Stomach (tissue), 4 donors: ENCODE data around the gene MARCHF9.

Experiments
- CTCF ChIP-seq, 7 experiments: fragments of 450-650 bp in 4 of 7; fragments of 200-600 bp in 3 of 7; sonication (generic) in 3 of 7; IDR thresholded peaks; one replicate each; pipeline ENCODE4 v1.5.1; 2016 to 2019; ENCODE audit warnings: antibody characterized with exemption in 7 of 7, control low read depth in 2 of 7, mild to moderate bottlenecking in 1 of 7
- EP300 ChIP-seq: sonication (generic); formaldehyde crosslinking; IDR thresholded peaks from one replicate; pipeline ENCODE4 v1.6.1; 2017; ENCODE audit warnings: antibody characterized with exemption
- POLR2A ChIP-seq, 4 donors: fragments of 450-650 bp; IDR thresholded peaks; one replicate each; pipeline ENCODE4 v1.6.1; 2016; ENCODE audit warnings: antibody characterized with exemption in 4 of 4, control low read depth in 2 of 4, mild to moderate bottlenecking in 1 of 4, moderate library complexity in 1 of 4
- POLR2AphosphoS5 ChIP-seq, 3 donors: sonication (generic); formaldehyde crosslinking; IDR thresholded peaks; one replicate each; pipeline ENCODE4 v1.6.1; 2016; ENCODE audit warnings: antibody characterized with exemption in 3 of 3

GRCh38 chr12:57741844-57742738 lies 12.8 kb upstream of the MARCHF9 start:
- TF ChIP-seq CTCF (IDR thresholded peaks at IDR 0.05) (no peak), EP300 (no peak), POLR2A (IDR thresholded peaks at IDR 0.05) (no peak), POLR2AphosphoS5 (IDR thresholded peaks at IDR 0.05) (no peak)
